Rectal smooth muscle tissue (tissue), 1 donor: ENCODE data around the gene PSTPIP1.
A peak's percentile ranks its signal among the peaks of the same experiment; 100 is the strongest.

Experiments
- H3K27ac ChIP-seq: one replicate; pipeline ENCODE4 v1.7.0; 2013; ENCODE audit warnings: low read depth, low read length, inconsistent platforms
- H3K27me3 ChIP-seq: one replicate; pipeline ENCODE4 v1.7.0; 2013; ENCODE audit warnings: low read length; ENCODE audit not compliant: control insufficient read depth, insufficient read depth
- H3K36me3 ChIP-seq: one replicate; pipeline ENCODE4 v1.7.0; 2013; ENCODE audit warnings: low read length; ENCODE audit not compliant: control insufficient read depth, insufficient read depth
- H3K4me1 ChIP-seq: one replicate; pipeline ENCODE4 v1.7.0; 2013; ENCODE audit warnings: low read length; ENCODE audit not compliant: control insufficient read depth, insufficient read depth
- H3K4me3 ChIP-seq: one replicate; pipeline ENCODE4 v1.7.0; 2013; ENCODE audit warnings: low read length
- H3K9ac ChIP-seq: one replicate; pipeline ENCODE4 v1.7.0; 2013; ENCODE audit warnings: low read length

PSTPIP1 gene

DNA sequence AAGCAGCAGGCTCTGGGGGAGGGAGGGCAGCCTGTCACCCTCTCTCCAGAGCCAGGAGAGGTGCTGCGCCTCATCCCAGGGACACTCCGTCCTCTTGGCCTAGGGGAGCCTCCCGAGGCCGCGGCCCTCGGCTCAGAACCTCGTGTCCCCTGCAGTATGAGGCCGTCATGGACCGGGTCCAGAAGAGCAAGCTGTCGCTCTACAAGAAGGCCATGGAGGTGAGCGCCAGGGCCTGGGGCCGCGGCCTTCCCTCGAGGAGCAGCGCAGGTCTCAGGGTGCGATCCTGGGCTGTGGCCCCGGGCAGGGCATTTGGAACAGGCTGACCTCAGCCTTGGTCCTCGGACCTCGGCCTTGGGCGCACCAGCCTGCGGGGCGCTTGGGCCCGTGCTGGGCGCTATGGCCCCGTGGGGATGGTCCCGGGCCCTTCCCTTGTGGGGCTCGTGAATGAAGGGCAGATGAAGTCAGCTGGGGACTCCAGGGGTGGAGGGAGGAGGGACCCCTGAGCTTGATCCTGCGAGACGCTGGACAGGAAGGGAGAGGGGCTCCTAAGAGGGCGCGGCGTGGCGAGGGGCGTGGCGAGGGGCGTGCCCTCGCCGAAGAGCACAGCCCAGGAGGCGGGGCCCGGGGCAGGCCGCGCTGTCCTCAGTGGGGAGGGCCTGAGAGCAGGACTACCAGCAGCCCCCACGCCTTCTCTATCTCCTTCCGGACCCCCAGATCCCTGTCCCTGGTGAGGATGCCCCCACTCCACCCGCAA is 32.9 kb downstream of the PSTPIP1 start:
- H3K4me3 ChIP-seq = peak overlapping the region; percentile 54
- H3K9ac ChIP-seq = no peak overlapping the region
- H3K4me1 ChIP-seq = no peaks in the 10 kb centered on the region
- H3K27me3 ChIP-seq = no peaks in the 10 kb centered on the region
- H3K27ac ChIP-seq = no peak overlapping the region
- H3K36me3 ChIP-seq = no peaks in the 10 kb centered on the region

DNA sequence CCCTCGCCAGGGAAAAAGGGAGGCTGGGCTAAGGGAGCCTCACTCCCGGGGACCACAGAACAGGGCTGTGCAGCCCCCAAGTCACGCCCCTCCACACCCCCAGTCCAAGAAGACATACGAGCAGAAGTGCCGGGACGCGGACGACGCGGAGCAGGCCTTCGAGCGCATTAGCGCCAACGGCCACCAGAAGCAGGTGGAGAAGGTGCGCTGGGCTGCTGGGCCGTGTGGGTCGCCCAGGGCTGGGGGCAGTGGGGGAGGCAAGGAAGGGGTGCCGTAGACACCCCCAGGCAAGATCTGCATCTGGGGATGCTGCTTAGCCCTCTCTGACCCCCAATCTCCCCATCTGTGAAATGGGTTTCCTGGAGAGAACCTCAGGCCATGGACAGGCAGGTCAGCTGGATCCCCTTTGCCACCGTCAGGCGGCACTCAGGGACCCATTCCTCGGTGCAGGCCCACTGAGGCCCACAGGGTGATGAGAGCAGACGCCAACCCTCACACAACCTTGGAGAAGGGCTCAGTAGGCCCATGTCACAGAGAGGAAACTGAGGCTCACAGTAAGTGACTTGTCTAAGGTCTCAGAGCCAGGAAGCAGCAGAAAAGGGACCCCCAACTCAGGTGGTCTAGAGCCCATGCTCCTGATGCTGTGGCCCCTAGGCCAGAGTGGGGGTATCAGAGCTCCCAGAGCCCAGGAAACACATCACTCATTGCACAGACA is 33.7 kb downstream of the PSTPIP1 start:
- Histone ChIP-seq H3K4me1 (no peaks in the 10 kb centered on the region), H3K36me3 (no peaks in the 10 kb centered on the region), H3K9ac (no peak overlapping the region), H3K27me3 (no peaks in the 10 kb centered on the region), H3K27ac (no peak overlapping the region), H3K4me3 (peak overlapping the region; percentile 54)

DNA sequence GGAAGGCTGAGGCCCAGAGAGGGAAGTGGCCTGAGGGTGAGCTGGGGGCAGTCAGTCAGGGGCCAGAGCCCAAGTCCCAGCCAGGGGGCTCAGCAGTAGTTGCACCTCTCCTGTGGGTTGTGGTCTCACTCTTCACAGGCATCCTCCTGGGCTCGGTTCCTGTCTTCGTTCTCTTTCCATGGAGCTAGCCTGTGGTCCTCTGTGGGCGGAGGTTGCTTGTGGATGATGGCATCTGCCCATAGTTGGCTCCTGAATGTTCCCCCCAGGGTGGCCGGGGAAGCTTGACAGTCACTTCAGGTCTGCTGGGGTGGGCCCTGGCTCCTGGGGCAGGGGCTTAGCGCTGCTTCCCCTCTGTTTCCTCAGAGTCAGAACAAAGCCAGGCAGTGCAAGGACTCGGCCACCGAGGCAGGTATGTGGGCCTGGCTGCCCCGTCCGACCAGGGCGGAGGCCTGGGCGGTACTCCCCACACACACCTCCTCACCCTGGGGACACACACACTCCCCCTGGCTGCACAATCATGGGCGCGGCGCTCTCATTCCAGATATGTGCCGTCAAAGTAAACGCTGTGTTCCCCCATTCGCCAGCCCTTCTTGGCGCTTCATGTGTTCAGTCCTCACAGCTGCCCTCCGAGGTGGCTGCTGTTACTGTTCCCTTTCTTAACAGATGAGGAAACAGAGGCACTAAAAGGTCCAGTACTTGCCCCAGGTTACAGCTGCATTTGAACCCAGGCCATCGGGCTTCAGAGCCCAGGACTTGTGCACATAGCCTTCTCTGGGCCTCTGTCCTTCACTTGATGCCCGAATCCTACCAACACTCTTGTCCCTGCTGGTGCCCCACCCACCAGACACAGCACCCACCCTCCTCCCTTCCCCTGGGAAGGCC is 34.5 kb downstream of the PSTPIP1 start:
- H3K36me3 ChIP-seq = no peaks in the 10 kb centered on the region
- H3K9ac ChIP-seq = no peak overlapping the region
- no peak overlapping the region for H3K27ac ChIP-seq
- H3K4me1 ChIP-seq = no peaks in the 10 kb centered on the region
- no peaks in the 10 kb centered on the region for H3K27me3 ChIP-seq
- H3K4me3 ChIP-seq = no peak overlapping the region

DNA sequence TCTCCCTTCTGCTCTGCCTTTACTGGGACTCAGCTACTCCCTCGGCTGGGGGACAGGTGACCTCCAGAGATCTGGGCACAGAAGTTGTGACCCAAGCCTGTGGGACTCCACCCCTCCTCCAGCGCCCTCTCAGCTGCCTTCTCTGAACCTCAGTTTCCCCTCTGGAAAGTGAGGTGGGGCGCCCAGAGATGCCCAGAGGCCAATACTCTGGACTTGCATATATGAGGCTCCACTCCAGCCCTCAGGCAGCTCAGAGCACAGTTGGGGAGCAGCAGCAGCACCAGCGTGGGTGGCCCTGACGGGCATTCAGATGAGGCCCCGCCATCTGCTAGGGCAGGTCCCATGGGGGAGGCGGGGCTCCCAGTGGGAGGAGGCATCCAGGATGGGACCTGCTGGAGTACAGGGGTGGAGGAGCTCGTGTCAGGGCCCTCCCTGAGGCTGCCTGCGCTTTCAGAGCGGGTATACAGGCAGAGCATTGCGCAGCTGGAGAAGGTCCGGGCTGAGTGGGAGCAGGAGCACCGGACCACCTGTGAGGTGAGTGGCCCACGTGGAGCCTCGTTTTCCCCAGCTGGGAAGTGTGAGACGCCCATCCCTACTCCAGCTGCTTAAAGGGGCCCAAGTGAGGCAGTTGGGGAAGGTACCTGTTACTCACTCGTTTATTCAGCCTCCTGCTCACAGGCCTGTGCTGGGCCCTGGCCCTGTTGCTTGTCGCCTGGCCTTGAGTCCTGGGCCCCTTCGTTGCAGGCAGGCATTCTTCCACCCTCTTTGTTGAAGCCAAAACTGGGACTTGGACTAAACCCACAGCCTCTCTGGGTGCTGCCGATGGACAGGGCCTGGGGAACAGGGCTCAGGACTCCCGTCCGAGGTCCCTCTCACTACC is 35.4 kb downstream of the PSTPIP1 start:
- no peak overlapping the region for H3K9ac ChIP-seq
- H3K36me3 ChIP-seq = no peaks in the 10 kb centered on the region
- no peak overlapping the region for H3K4me3 ChIP-seq

DNA sequence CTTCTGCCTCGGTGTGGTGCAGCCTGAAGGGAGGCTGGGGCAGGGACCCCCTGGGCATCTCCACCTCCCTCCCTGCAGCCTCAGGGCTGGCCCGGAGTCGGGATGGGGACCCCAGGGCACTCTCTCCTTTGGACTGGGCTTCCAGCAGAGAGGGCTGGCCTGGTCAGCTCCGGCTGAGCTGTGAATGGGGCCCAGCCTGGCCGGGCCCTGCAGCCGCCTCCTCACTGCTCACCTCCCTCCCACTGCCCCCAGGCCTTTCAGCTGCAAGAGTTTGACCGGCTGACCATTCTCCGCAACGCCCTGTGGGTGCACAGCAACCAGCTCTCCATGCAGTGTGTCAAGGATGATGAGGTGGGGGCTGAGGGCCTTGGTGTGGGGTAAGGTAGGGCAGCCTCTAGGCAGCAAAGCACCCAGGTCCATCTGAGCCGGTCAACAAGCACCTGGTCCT is 36.0 kb downstream of the PSTPIP1 start:
- Histone ChIP-seq H3K27me3 (no peaks in the 10 kb centered on the region), H3K36me3 (no peaks in the 10 kb centered on the region), H3K4me3 (no peak overlapping the region), H3K9ac (no peak overlapping the region), H3K4me1 (no peaks in the 10 kb centered on the region), H3K27ac (no peak overlapping the region)

More for the DNA sequence above, 35.4 kb downstream of the PSTPIP1 start:
- Histone ChIP-seq H3K27ac (no peak overlapping the region), H3K27me3 (no peaks in the 10 kb centered on the region), H3K4me1 (no peaks in the 10 kb centered on the region)

DNA sequence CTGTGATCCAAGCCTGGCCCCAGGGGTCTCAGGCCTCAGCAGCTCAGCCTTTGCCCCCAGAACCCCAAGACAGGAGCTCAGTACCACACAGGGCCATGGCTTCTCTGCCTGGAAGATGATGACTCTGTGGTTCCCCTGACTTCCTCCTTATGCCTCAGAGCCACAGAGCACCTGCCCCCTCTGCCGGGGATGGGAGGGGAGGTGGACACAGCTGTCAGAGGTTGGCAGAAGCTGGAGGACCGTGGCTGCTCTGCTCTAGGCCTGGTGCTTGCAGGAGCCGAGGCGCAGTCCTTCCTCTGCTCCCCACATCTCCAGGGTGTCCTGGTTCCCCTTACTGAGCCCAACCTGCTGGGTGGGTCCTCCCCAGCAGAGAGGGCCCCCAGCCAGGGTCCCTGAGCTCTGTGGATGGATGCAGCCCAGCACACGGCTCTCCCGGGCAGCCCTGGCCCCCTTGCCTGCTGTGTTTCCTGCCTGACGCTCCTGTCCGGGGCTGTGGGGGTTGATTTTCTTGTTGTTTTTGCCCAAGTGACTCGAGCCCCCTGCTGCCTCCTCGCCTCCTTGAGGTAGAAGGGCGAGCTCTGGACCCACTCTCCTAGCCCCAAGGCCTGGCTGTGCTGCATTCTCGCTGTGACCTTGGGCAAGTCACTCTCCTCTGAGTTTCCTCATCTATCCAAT is 36.6 kb downstream of the PSTPIP1 start:
- no peak overlapping the region for H3K27ac ChIP-seq
- H3K4me1 ChIP-seq = no peaks in the 10 kb centered on the region
- H3K4me3 ChIP-seq = no peak overlapping the region
- no peaks in the 10 kb centered on the region for H3K36me3 ChIP-seq
- H3K27me3 ChIP-seq = no peaks in the 10 kb centered on the region
- H3K9ac ChIP-seq = no peak overlapping the region

DNA sequence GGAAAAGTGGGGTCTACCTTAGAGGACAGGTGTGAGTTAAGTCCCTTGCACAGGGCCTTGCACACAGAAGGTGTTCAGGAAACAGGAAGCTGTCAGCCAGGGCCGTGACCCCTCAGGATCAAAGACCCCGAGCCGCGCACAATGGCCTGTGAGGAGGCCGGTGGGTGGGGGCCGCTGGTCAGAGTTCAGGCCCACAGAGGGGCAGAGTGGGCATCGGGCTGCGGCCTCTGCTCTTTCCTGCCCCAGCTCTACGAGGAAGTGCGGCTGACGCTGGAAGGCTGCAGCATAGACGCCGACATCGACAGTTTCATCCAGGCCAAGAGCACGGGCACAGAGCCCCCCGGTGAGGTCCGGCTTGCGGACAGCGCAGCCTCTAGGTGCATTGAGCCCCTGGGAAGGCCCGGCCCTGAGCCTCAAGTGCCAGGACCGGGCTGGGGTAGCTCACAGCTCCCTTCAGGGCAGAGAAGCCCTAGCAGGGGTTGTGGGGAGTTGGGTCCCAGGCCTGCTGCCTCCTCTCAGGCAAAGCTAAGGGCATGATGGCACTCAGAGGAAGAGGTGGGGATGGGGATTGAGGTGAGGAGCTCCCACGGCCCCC is 37.2 kb downstream of the PSTPIP1 start:
- Histone ChIP-seq H3K36me3 (no peaks in the 10 kb centered on the region), H3K4me1 (no peaks in the 10 kb centered on the region), H3K4me3 (no peak overlapping the region), H3K27me3 (no peaks in the 10 kb centered on the region), H3K9ac (no peak overlapping the region), H3K27ac (no peak overlapping the region)

DNA sequence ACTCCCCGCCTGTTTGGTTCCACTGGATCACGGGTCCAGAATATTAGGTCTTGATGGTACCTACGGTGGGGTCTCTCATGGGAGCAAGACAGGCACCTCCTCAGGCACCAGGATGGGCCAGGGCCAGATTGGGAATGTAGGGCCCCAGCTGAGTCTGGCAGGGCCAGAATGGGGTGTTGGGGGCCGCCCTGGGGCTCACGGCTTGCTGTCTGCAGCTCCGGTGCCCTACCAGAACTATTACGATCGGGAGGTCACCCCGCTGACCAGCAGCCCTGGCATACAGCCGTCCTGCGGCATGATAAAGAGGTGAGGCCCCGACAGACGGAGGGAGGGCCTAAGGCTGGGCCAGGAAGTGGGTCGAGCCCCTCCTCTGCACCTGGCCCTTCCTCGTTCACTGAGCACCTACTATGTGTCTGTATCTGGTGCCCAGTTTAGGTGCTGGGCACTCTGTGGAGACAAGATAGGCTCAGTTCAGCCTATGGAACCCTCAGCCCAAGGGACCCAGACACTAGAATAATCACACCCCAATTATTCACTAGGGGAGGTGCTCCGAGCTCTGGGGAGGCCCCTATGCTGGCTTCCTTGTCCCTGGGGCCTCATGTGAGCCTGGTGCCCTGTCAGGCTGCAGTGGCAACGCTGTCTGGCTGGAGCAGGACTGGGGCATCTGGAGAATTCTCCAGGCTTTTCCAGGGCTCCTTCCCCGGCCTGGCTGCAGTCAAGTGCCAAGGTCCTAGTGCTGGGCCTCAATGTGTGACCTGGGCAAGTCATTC is 37.9 kb downstream of the PSTPIP1 start:
- no peaks in the 10 kb centered on the region for H3K4me1 ChIP-seq
- no peaks in the 10 kb centered on the region for H3K27me3 ChIP-seq
- no peak overlapping the region for H3K4me3 ChIP-seq
- H3K36me3 ChIP-seq = peaks cover 3% of the 10 kb centered on the region
- no peak overlapping the region for H3K27ac ChIP-seq
- H3K9ac ChIP-seq = no peak overlapping the region

DNA sequence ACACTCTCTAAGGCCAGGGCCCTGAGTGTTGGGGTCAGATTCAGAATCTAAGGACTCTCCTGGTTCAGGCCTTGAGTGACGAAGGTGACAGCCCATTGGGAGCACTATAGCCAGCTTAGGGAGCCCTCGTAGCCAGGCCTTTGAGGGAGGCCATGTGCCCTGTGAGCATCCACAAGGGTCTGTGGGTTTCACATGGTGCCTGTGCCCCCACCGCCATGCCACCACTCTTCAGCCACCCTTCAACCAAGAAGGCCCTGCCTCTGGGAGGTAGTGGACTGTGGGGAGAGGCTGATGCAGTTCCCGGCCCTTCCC is 38.4 kb downstream of the PSTPIP1 start:
- Histone ChIP-seq H3K4me1 (no peaks in the 10 kb centered on the region), H3K36me3 (peaks cover 3% of the 10 kb centered on the region), H3K27ac (no peak overlapping the region), H3K9ac (no peak overlapping the region), H3K4me3 (no peak overlapping the region), H3K27me3 (no peaks in the 10 kb centered on the region)

DNA sequence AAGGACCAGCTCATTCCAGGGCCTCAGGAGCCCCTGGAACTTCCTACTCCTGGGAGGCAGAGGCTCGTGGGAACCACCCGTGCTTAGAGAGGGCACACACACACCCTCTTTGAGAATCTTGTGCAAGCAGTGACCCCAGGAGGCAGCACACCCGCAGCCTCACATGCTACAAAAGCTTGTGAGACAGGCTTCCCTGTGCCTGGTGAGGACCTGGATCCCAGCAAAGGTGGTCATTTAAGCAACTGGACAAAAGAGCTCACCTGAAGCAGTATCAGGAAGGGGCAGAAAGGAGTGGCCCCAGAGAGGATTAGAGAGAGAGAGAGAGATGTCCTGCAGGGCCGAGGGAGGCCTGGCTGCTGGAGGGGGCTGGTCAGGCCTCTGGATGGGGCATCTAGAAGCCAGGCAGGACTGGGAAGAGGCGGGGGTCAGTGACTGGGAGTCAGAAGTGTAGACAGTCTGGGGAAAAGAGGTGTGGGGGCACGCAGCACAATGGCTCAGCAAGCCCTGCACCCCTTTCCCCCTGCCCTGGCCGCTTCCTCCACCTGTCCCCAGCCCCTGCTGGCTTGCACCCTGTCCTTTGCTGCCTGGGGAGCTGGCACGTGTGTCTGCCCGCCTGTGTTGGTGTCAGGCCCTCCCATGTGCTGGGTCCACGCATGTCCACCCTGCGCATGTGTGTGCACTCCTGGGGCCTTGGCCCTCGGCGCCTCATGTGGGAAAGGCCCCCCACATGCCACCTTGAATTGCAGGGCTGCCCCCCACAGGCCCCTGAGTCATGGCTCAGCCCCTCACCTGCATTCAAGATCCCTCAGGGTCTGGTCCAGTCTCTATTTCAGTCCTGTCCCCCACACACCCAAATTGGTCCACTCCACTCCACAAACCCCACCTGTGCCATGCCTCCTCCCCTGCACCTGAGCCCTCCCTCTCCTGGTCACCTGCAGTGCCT is 39.1 kb downstream of the PSTPIP1 start:
- Histone ChIP-seq H3K4me3 (no peak overlapping the region), H3K27ac (no peak overlapping the region), H3K9ac (no peak overlapping the region), H3K36me3 (peaks cover 3% of the 10 kb centered on the region), H3K4me1 (no peaks in the 10 kb centered on the region), H3K27me3 (no peaks in the 10 kb centered on the region)
